GM12801 (cell line): ENCODE measurements around the gene FGD4.

Experiments used
- TF ChIP-seq, protein P1 (sequence below): IDR thresholded peaks from one replicate; pipeline ENCODE4 v1.5.1; 2011; ENCODE audit warnings: control low read depth; ENCODE audit not compliant: insufficient read length; ENCODE audit errors: extremely low read depth

FGD4 gene

GRCh38 chr12:32692358-32692757 lies 293.0 kb downstream of the FGD4 start:
- TF ChIP-seq, protein P1, sequence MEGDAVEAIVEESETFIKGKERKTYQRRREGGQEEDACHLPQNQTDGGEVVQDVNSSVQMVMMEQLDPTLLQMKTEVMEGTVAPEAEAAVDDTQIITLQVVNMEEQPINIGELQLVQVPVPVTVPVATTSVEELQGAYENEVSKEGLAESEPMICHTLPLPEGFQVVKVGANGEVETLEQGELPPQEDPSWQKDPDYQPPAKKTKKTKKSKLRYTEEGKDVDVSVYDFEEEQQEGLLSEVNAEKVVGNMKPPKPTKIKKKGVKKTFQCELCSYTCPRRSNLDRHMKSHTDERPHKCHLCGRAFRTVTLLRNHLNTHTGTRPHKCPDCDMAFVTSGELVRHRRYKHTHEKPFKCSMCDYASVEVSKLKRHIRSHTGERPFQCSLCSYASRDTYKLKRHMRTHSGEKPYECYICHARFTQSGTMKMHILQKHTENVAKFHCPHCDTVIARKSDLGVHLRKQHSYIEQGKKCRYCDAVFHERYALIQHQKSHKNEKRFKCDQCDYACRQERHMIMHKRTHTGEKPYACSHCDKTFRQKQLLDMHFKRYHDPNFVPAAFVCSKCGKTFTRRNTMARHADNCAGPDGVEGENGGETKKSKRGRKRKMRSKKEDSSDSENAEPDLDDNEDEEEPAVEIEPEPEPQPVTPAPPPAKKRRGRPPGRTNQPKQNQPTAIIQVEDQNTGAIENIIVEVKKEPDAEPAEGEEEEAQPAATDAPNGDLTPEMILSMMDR: no peak

DNA sequence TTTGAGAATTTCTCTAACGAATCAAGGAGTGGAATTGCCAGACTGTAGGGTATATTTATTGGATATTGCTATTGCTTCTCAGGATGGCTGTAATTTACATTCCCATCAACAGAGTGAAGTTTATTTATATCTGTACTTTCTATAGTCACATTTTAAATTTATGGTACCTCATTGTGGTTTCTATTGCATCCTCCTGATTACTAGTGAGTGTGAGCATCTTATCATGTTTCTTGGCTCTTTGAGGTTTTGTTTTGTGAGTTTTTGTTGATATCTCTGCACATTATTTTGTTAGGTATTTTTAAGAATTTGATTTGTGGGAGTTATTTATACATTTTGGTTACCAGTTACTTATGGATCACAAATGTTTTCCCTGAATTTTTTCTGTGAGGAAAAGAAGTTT lies 293.7 kb downstream of the FGD4 start:
- TF ChIP-seq, protein P1: no peak
